Liver (tissue), 9 donors: ENCODE data around the gene ZFP62. TPM values are rescaled to one million over a fixed set of nuclear protein-coding genes. Genes with fewer than 3 reads are reported as not detected.

Source experiments
- DNase-seq: peaks from one replicate; pipeline ENCODE4 v3.0.0-alpha.2; 2017; ENCODE audit warnings: low spot score
- H3K27ac ChIP-seq, 2 donors: one replicate each; pipeline ENCODE4 v1.7.0; 2013; ENCODE audit warnings: inconsistent platforms in 2 of 2, low read length in 2 of 2, control low read depth in 1 of 2, low read depth in 1 of 2, mild to moderate bottlenecking in 1 of 2
- H3K27me3 ChIP-seq, 4 donors: one replicate each; pipeline versions ENCODE4 v1.6.1 to v1.7.0; 2013; ENCODE audit warnings: low read length in 3 of 4, inconsistent platforms in 1 of 4, mild to moderate bottlenecking in 1 of 4, moderate library complexity in 1 of 4; ENCODE audit not compliant: control insufficient read depth in 4 of 4, insufficient read depth in 4 of 4
- H3K36me3 ChIP-seq, 4 donors: one replicate each; pipeline versions ENCODE4 v1.6.1 to v1.7.0; 2013; ENCODE audit warnings: low read length in 3 of 4, mild to moderate bottlenecking in 3 of 4, low read depth in 1 of 4, moderate library complexity in 1 of 4; ENCODE audit not compliant: control insufficient read depth in 4 of 4, insufficient read depth in 3 of 4
- H3K4me1 ChIP-seq, 4 donors: one replicate each; pipeline versions ENCODE4 v1.6.1 to v1.7.0; 2013; ENCODE audit warnings: low read length in 3 of 4, mild to moderate bottlenecking in 3 of 4, moderate library complexity in 1 of 4; ENCODE audit not compliant: control insufficient read depth in 4 of 4, insufficient read depth in 4 of 4
- H3K4me3 ChIP-seq, 3 donors: one replicate each; pipeline versions ENCODE4 v1.6.1 to v1.7.0; 2013; ENCODE audit warnings: low read length in 3 of 3, control low read depth in 1 of 3, low read depth in 1 of 3, mild to moderate bottlenecking in 1 of 3
- H3K9ac ChIP-seq, 2 donors: one replicate each; pipeline ENCODE4 v1.7.0; 2013; ENCODE audit warnings: low read length in 2 of 2, mild to moderate bottlenecking in 2 of 2, moderate library complexity in 2 of 2, control low read depth in 1 of 2, low read depth in 1 of 2
- H3K9me3 ChIP-seq, 4 donors: one replicate each; pipeline versions ENCODE4 v1.6.1 to v1.7.0; 2013; ENCODE audit warnings: low read length in 3 of 4; ENCODE audit not compliant: control insufficient read depth in 4 of 4
- CTCF ChIP-seq: fragments of 150-350 bp; IDR thresholded peaks from 2 replicates; pipeline ENCODE4 v1.5.1; 2017; ENCODE audit warnings: improper control_type of control experiment, low read depth, low read length; ENCODE audit not compliant: missing input control
- EGR1 ChIP-seq, 2 donors: IDR thresholded peaks; 2 replicates each; pipeline ENCODE4 v1.6.1; 2016 to 2018; ENCODE audit warnings: antibody characterized with exemption in 2 of 2, low read depth in 2 of 2
- GABPA ChIP-seq, 2 donors: IDR thresholded peaks in 1 of 2; conservative IDR thresholded peaks in 1 of 2; 2 replicates each; pipeline ENCODE4 v1.6.1; 2016; ENCODE audit warnings: antibody characterized with exemption in 2 of 2, mild to moderate bottlenecking in 1 of 2, moderate library complexity in 1 of 2
- HNF4A ChIP-seq, 2 donors: conservative IDR thresholded peaks; 2 replicates each; pipeline ENCODE4 v1.6.1; 2016; ENCODE audit warnings: antibody characterized with exemption in 2 of 2, mild to moderate bottlenecking in 2 of 2
- NR2F2 ChIP-seq: IDR thresholded peaks from 2 replicates; pipeline ENCODE4 v1.6.1; 2016; ENCODE audit warnings: antibody characterized with exemption
- RAD21 ChIP-seq, 2 donors: IDR thresholded peaks; 2 replicates each; pipeline ENCODE4 v1.6.1; 2016; ENCODE audit warnings: antibody characterized with exemption in 2 of 2, mild to moderate bottlenecking in 2 of 2
- RXRA ChIP-seq, 2 donors: IDR thresholded peaks; 2 replicates each; pipeline ENCODE4 v1.6.1; 2017 to 2018; ENCODE audit warnings: antibody characterized with exemption in 2 of 2, mild to moderate bottlenecking in 1 of 2
- TAF1 ChIP-seq: conservative IDR thresholded peaks from 2 replicates; pipeline ENCODE4 v1.6.1; 2016; ENCODE audit warnings: antibody characterized with exemption, mild to moderate bottlenecking
- YY1 ChIP-seq: IDR thresholded peaks from 2 replicates; pipeline ENCODE4 v1.6.1; 2016; ENCODE audit warnings: antibody characterized with exemption, mild to moderate bottlenecking
- WGBS: extraction: QIAGEN DNeasy Blood & Tissue Kit; methylation state at CpG from one replicate; pipeline ENCODE4 v1.1.7; 2013; 5-methylcytosine and 5-hydroxymethylcytosine counted together
- polyA plus RNA-seq, 2 donors: library from polyadenylated mRNA; stranded (reverse) in 1 of 2; unstranded in 1 of 2; fragments of 200-250 nt in 1 of 2; fragments of >200 nt in 1 of 2; fragmentation: Nextera tagmentation in 1 of 2; extraction: Ambion mirVana in 1 of 2; gene quantifications; one replicate each; pipeline versions ENCODE4 v1.2.1 to v1.2.3, GENCODE V29; 2013 to 2015
- total RNA-seq, 2 donors: library from RNA; depleted of rRNA; stranded (reverse); fragments of >200 nt; gene quantifications; one replicate each; pipeline ENCODE4 v1.2.3, GENCODE V29; 2014
- TF ChIP-seq, protein P1 (sequence below): IDR thresholded peaks from 2 replicates; pipeline ENCODE4 v1.6.1; 2016; ENCODE audit warnings: antibody characterized with exemption, mild to moderate bottlenecking
- donor health status: healthy.
- donor health status: healthy.
- donor health status: healthy.
- donor health status: healthy.
- donor health status: healthy.

The ZFP62 gene
- total and polyA plus RNA-seq, 4 donors, result 3.4 to 8.8 (median 5.7) TPM

- TF ChIP-seq, protein P1, sequence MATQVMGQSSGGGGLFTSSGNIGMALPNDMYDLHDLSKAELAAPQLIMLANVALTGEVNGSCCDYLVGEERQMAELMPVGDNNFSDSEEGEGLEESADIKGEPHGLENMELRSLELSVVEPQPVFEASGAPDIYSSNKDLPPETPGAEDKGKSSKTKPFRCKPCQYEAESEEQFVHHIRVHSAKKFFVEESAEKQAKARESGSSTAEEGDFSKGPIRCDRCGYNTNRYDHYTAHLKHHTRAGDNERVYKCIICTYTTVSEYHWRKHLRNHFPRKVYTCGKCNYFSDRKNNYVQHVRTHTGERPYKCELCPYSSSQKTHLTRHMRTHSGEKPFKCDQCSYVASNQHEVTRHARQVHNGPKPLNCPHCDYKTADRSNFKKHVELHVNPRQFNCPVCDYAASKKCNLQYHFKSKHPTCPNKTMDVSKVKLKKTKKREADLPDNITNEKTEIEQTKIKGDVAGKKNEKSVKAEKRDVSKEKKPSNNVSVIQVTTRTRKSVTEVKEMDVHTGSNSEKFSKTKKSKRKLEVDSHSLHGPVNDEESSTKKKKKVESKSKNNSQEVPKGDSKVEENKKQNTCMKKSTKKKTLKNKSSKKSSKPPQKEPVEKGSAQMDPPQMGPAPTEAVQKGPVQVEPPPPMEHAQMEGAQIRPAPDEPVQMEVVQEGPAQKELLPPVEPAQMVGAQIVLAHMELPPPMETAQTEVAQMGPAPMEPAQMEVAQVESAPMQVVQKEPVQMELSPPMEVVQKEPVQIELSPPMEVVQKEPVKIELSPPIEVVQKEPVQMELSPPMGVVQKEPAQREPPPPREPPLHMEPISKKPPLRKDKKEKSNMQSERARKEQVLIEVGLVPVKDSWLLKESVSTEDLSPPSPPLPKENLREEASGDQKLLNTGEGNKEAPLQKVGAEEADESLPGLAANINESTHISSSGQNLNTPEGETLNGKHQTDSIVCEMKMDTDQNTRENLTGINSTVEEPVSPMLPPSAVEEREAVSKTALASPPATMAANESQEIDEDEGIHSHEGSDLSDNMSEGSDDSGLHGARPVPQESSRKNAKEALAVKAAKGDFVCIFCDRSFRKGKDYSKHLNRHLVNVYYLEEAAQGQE, result no peak
These were observed 44.2 kb downstream of the ZFP62 start (continued) for GRCh38 chr5:180816608-180817534.

GRCh38 chr5:180815293-180815917 is 45.7 kb downstream of the ZFP62 start:
- WGBS, result 68% methylated on average over 9 of the region's 9 CpGs
- Histone ChIP-seq H3K4me3 (peak overlapping the region; percentile 7 to 18 (median 11)), H3K27me3 (no peaks in the 10 kb centered on the region), H3K27ac (peak overlapping the region; percentile 40 to 66), H3K36me3 (no peaks in the 10 kb centered on the region), H3K9me3 (no peaks in the 10 kb centered on the region), H3K4me1 (peaks cover 0 to 10% (median 6%) of the 10 kb centered on the region in 4 donors), H3K9ac (no peak overlapping the region)
- TF ChIP-seq CTCF, result no peak
- peak; percentile 88 for TF ChIP-seq NR2F2
- TF ChIP-seq RXRA (IDR thresholded peaks at IDR 0.05), result peak in 1 of 2 donors; percentile 19
- no peak for TF ChIP-seq GABPA (IDR thresholded peaks at IDR 0.05 in 1 of 2, conservative IDR thresholded peaks at IDR 0.05 in 1 of 2)
- TF ChIP-seq TAF1, result peak; percentile 33
- TF ChIP-seq EGR1 (IDR thresholded peaks at IDR 0.05; ENCODE audit: low read depth in 2 of 2), result no peak
- TF ChIP-seq YY1, result no peak
- TF ChIP-seq RAD21 (IDR thresholded peaks at IDR 0.05), result peak in 1 of 2 donors; percentile 8
- DNase-seq, result no peak

- Histone ChIP-seq H3K36me3 (no peaks in the 10 kb centered on the region), H3K4me3 (peak overlapping the region in 2 of 3 donors; percentile 5 to 13), H3K27me3 (no peaks in the 10 kb centered on the region), H3K9me3 (no peaks in the 10 kb centered on the region), H3K9ac (peak overlapping the region in 1 of 2 donors; percentile 70), H3K4me1 (peaks cover 3 to 21% (median 17%) of the 10 kb centered on the region in 4 donors), H3K27ac (peak overlapping the region in 1 of 2 donors; percentile 26)
- TF ChIP-seq YY1, result peak; percentile 42
- no peak for TF ChIP-seq HNF4A (conservative IDR thresholded peaks at IDR 0.05)
- peak in 1 of 2 donors; percentile 58 for TF ChIP-seq RAD21 (IDR thresholded peaks at IDR 0.05)
- DNase-seq, result no peak
- 70% methylated on average over 5 of the region's 5 CpGs for WGBS
These were observed 47.7 kb downstream of the ZFP62 start for GRCh38 chr5:180813420-180813819.
